ENCODE measurements around the gene S100A2. TPM values are rescaled to one million over a fixed set of nuclear protein-coding genes. Genes with fewer than 3 reads are reported as not detected.
A peak's percentile ranks its signal among the peaks of the same experiment; 100 is the strongest.

Gene S100A2
- total RNA-seq, 1 experiment from 2014 or later, result 373 TPM

- ATAC-seq, result peak; percentile 1; the same call in 1 of the 2 replicates
- POLR2A ChIA-PET (ENCODE audit: unreplicated experiment), result interaction anchor here (0.6 kb wide), 1 partner anchor 89 kb away, joined by 3 read pairs; the partner anchor contains the start of gene S100A13
Measured at GRCh38 chr1:153538315-153538821, 27.3 kb downstream of the S100A2 start.

GRCh38 chr1:153537376-153537730, 28.3 kb downstream of the S100A2 start:
- Histone ChIP-seq H3K36me3 (ENCODE audit: low read depth, low read length) (peaks cover 12% of the 10 kb centered on the region), H3K27me3 (ENCODE audit: low read length) (no peaks in the 10 kb centered on the region), H3K4me1 (ENCODE audit: insufficient read depth, low read length) (peaks cover 79% of the 10 kb centered on the region), H3K4me3 (ENCODE audit: low read length) (no peak overlapping the region), H3K27ac (ENCODE audit: low read length) (peak overlapping the region; percentile 97), H3K4me2 (ENCODE audit: low read length) (no peak overlapping the region), H3K9ac (ENCODE audit: low read length) (no peak overlapping the region), H3F3A (ENCODE audit: low read length, unreplicated experiment) (peaks cover 10% of the 10 kb centered on the region), H2AFZ (ENCODE audit: low read length) (no peak overlapping the region), H3K9me2 (replicated peaks; ENCODE audit: low read length) (no peaks in the 10 kb centered on the region), H3K9me3 (ENCODE audit: low read length) (no peaks in the 10 kb centered on the region), H4K20me1 (ENCODE audit: low read length) (0 out of 2 replicates have a peak, but pooled peaks cover 3% of the 10 kb centered on the region), H3K79me2 (ENCODE audit: low read length) (peaks cover 27% of the 10 kb centered on the region)
- TF ChIP-seq EZH2phosphoT487 (IDR thresholded peaks at IDR 0.05; ENCODE audit: borderline replicate concordance, low read length), result no peak
- no peak for TF ChIP-seq CTCF (conservative IDR thresholded peaks at IDR 0.05; ENCODE audit: low read depth, low read length)
- TF ChIP-seq EZH2 (IDR thresholded peaks at IDR 0.05; ENCODE audit: low read length, unreplicated experiment), result no peak
- DNase-seq (no peak), ATAC-seq (no peak)
- BruUV-seq (replicated peaks), result no TSS peak
- intact Hi-C loops (cut with micrococcal nuclease), result no loop called here
- ChIA-PET POLR2A (ENCODE audit: unreplicated experiment) (no interaction called here), CTCF (interaction anchor here (0.5 kb wide), 1 partner anchor 127 kb away, joined by 7 read pairs; no protein-coding TSS in a partner anchor)

More at GRCh38 chr1:153538315-153538821, 27.3 kb downstream of the S100A2 start:
- Histone ChIP-seq H3K4me1 (ENCODE audit: insufficient read depth, low read length) (peaks cover 73% of the 10 kb centered on the region), H3K4me3 (ENCODE audit: low read length) (no peak overlapping the region), H3K4me2 (ENCODE audit: low read length) (peak overlapping the region; percentile 10; the same call in 1 of the 2 replicates), H3K27ac (ENCODE audit: low read length) (peak overlapping the region; percentile 46), H3K79me2 (ENCODE audit: low read length) (peaks cover 28% of the 10 kb centered on the region), H2AFZ (ENCODE audit: low read length) (no peak overlapping the region), H3K36me3 (ENCODE audit: low read depth, low read length) (peaks cover 12% of the 10 kb centered on the region), H3K27me3 (ENCODE audit: low read length) (no peaks in the 10 kb centered on the region), H3K9me2 (replicated peaks; ENCODE audit: low read length) (no peaks in the 10 kb centered on the region), H3K9me3 (ENCODE audit: low read length) (no peaks in the 10 kb centered on the region), H4K20me1 (ENCODE audit: low read length) (0 out of 2 replicates have a peak, but pooled peaks cover 3% of the 10 kb centered on the region), H3K9ac (ENCODE audit: low read length) (0 out of 2 replicates have a peak overlapping the region, but pooled peaks have one; percentile 2), H3F3A (ENCODE audit: low read length, unreplicated experiment) (peaks cover 10% of the 10 kb centered on the region)
- BruUV-seq (replicated peaks), result no TSS peak
- intact Hi-C loops (cut with micrococcal nuclease), result no loop called here
- DNase-seq, result peak; percentile 64
- CTCF ChIA-PET, result no interaction called here
- no peak for TF ChIP-seq CTCF (conservative IDR thresholded peaks at IDR 0.05; ENCODE audit: low read depth, low read length)

GRCh38 chr1:153536671-153537375, 28.8 kb downstream of the S100A2 start:
- Histone ChIP-seq H3K36me3 (ENCODE audit: low read depth, low read length) (peaks cover 12% of the 10 kb centered on the region), H3K9ac (ENCODE audit: low read length) (peak overlapping the region; percentile 80), H3K4me2 (ENCODE audit: low read length) (peak overlapping the region; percentile 78), H3K27ac (ENCODE audit: low read length) (peak overlapping the region; percentile 97), H2AFZ (ENCODE audit: low read length) (no peak overlapping the region), H3K27me3 (ENCODE audit: low read length) (no peaks in the 10 kb centered on the region), H3K79me2 (ENCODE audit: low read length) (peaks cover 27% of the 10 kb centered on the region), H3K4me1 (ENCODE audit: insufficient read depth, low read length) (peaks cover 81% of the 10 kb centered on the region), H3F3A (ENCODE audit: low read length, unreplicated experiment) (peaks cover 10% of the 10 kb centered on the region), H4K20me1 (ENCODE audit: low read length) (0 out of 2 replicates have a peak, but pooled peaks cover 3% of the 10 kb centered on the region), H3K4me3 (ENCODE audit: low read length) (peak overlapping the region; percentile 47), H3K9me3 (ENCODE audit: low read length) (no peaks in the 10 kb centered on the region), H3K9me2 (replicated peaks; ENCODE audit: low read length) (no peaks in the 10 kb centered on the region)
- POLR2A ChIA-PET (ENCODE audit: unreplicated experiment), result interaction anchor here (0.6 kb wide), 2 partner anchors 8 to 30 kb away, joined by 3 read pairs; no protein-coding TSS in a partner anchor
- BruUV-seq (replicated peaks), result no TSS peak
- CTCF ChIA-PET, result interaction anchor here (0.5 to 1.1 kb wide), 2 partner anchors 31 to 89 kb away, joined by 3 read pairs; no protein-coding TSS in a partner anchor
- intact Hi-C loops (cut with micrococcal nuclease), result no loop called here
- DNase-seq (peak; percentile 68), ATAC-seq (peak; percentile 5)
- TF ChIP-seq EZH2phosphoT487 (IDR thresholded peaks at IDR 0.05; ENCODE audit: borderline replicate concordance, low read length), result no peak
- TF ChIP-seq CTCF (conservative IDR thresholded peaks at IDR 0.05; ENCODE audit: low read depth, low read length), result no peak
- no peak for TF ChIP-seq EZH2 (IDR thresholded peaks at IDR 0.05; ENCODE audit: low read length, unreplicated experiment)
